ENCODE measurements around the gene DENND2D. TPM values are rescaled to one million over a fixed set of nuclear protein-coding genes. Genes with fewer than 3 reads are reported as not detected.

DENND2D gene
- total RNA-seq, 1 donor from 2014 or later, result not detected

- Mint-ChIP-seq H3K27ac (ENCODE audit: unreplicated experiment) (no peak overlapping the region), H3K4me1 (ENCODE audit: low read depth, unreplicated experiment) (no peaks in the 10 kb centered on the region), H3K4me3 (ENCODE audit: unreplicated experiment) (no peak overlapping the region)
Measured at GRCh38 chr1:111214884-111215283, 14.4 kb upstream of the DENND2D start.

GRCh38 chr1:111214074-111214801, 13.8 kb upstream of the DENND2D start:
- Mint-ChIP-seq H3K36me3 (ENCODE audit: unreplicated experiment) (no peaks in the 10 kb centered on the region), H3K4me1 (ENCODE audit: low read depth, unreplicated experiment) (no peaks in the 10 kb centered on the region), H3K9me3 (ENCODE audit: unreplicated experiment) (no peaks in the 10 kb centered on the region), H3K4me3 (ENCODE audit: unreplicated experiment) (no peak overlapping the region), H3K27ac (ENCODE audit: unreplicated experiment) (no peak overlapping the region), H3K27me3 (ENCODE audit: unreplicated experiment) (peaks cover 3% of the 10 kb centered on the region)
- no peak for DNase-seq
- TF ChIP-seq, protein P1, sequence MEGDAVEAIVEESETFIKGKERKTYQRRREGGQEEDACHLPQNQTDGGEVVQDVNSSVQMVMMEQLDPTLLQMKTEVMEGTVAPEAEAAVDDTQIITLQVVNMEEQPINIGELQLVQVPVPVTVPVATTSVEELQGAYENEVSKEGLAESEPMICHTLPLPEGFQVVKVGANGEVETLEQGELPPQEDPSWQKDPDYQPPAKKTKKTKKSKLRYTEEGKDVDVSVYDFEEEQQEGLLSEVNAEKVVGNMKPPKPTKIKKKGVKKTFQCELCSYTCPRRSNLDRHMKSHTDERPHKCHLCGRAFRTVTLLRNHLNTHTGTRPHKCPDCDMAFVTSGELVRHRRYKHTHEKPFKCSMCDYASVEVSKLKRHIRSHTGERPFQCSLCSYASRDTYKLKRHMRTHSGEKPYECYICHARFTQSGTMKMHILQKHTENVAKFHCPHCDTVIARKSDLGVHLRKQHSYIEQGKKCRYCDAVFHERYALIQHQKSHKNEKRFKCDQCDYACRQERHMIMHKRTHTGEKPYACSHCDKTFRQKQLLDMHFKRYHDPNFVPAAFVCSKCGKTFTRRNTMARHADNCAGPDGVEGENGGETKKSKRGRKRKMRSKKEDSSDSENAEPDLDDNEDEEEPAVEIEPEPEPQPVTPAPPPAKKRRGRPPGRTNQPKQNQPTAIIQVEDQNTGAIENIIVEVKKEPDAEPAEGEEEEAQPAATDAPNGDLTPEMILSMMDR (IDR thresholded peaks at IDR 0.05; ENCODE audit: partially characterized antibody, unreplicated experiment), result no peak

More at GRCh38 chr1:111214884-111215283, 14.4 kb upstream of the DENND2D start:
- TF ChIP-seq, protein P1 (IDR thresholded peaks at IDR 0.05; ENCODE audit: partially characterized antibody, unreplicated experiment), result no peak
- H3K27me3 Mint-ChIP-seq (ENCODE audit: unreplicated experiment), result peaks cover 3% of the 10 kb centered on the region
- no peak for DNase-seq
- H3K36me3 Mint-ChIP-seq (ENCODE audit: unreplicated experiment), result no peaks in the 10 kb centered on the region
- no peaks in the 10 kb centered on the region for H3K9me3 Mint-ChIP-seq (ENCODE audit: unreplicated experiment)

- no peak overlapping the region for H3K4me3 Mint-ChIP-seq (ENCODE audit: unreplicated experiment)
- peaks cover 3% of the 10 kb centered on the region for H3K27me3 Mint-ChIP-seq (ENCODE audit: unreplicated experiment)
- no peaks in the 10 kb centered on the region for H3K4me1 Mint-ChIP-seq (ENCODE audit: low read depth, unreplicated experiment)
- DNase-seq, result no peak
- H3K9me3 Mint-ChIP-seq (ENCODE audit: unreplicated experiment), result no peaks in the 10 kb centered on the region
- H3K27ac Mint-ChIP-seq (ENCODE audit: unreplicated experiment), result no peak overlapping the region
- TF ChIP-seq, protein P1 (IDR thresholded peaks at IDR 0.05; ENCODE audit: partially characterized antibody, unreplicated experiment), result no peak
- no peaks in the 10 kb centered on the region for H3K36me3 Mint-ChIP-seq (ENCODE audit: unreplicated experiment)
Measured at GRCh38 chr1:111213412-111213811, 13.0 kb upstream of the DENND2D start.

DNA sequence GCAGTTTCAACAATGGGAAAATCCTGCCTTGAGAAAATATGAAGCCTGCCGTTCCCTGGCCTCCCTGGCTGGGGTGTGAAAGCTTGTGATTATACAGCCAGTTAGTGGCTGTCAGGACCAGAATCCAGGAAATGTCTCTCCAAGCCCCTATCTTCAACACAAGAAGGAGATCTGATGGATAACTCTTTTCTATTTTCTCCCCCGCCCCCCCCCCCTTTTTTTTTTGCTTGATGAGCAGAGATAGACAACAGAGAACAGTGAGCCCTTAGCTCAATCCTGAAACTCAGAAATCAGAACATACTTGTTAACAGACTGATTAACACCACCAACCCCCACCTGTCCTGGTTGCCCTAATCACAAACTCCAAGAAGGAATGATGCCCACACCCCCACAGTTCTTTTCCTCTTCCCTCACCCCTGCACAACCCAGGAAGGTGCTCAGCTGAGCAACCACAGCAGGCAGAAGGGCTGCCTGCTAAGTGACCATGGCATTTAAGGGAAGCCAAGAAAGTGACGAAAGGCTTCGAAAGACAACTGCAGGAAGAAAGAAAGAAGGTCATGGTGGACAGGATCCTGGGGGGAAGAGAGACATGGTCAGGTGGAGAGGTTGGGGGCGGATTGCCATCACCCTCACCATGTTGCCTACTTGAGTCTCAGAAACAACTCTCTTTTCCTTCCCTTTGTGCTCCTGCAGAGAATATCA, 12.3 kb upstream of the DENND2D start:
- Mint-ChIP-seq H3K4me1 (ENCODE audit: low read depth, unreplicated experiment) (no peaks in the 10 kb centered on the region), H3K27me3 (ENCODE audit: unreplicated experiment) (peaks cover 1% of the 10 kb centered on the region), H3K4me3 (ENCODE audit: unreplicated experiment) (no peak overlapping the region), H3K9me3 (ENCODE audit: unreplicated experiment) (no peaks in the 10 kb centered on the region), H3K27ac (ENCODE audit: unreplicated experiment) (no peak overlapping the region), H3K36me3 (ENCODE audit: unreplicated experiment) (no peaks in the 10 kb centered on the region)
- DNase-seq, result no peak
- TF ChIP-seq, protein P1 (IDR thresholded peaks at IDR 0.05; ENCODE audit: partially characterized antibody, unreplicated experiment), result no peak

DNA sequence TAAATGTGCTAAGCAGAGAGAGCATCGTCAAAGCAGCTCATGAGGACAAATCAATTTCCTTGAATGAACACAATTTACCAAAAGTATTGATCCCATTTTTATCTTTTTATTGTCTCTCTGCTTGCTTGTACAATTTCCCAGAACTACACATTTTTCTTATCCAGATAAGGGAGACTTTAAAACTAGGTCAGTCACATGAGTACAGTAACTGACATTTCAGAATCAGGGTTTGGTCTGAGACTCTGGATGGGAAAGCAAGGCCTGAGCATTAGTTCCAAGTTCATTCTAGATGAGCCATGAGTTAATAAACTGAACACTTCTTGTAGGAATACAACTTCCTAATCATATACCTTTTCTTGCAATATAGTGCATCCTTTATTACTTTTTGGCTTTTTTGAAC, 11.5 kb upstream of the DENND2D start:
- TF ChIP-seq, protein P1 (IDR thresholded peaks at IDR 0.05; ENCODE audit: partially characterized antibody, unreplicated experiment), result no peak
- no peaks in the 10 kb centered on the region for H3K36me3 Mint-ChIP-seq (ENCODE audit: unreplicated experiment)
- no peaks in the 10 kb centered on the region for H3K9me3 Mint-ChIP-seq (ENCODE audit: unreplicated experiment)
- DNase-seq, result no peak
- H3K27me3 Mint-ChIP-seq (ENCODE audit: unreplicated experiment), result no peaks in the 10 kb centered on the region
- H3K4me3 Mint-ChIP-seq (ENCODE audit: unreplicated experiment), result no peak overlapping the region
- no peaks in the 10 kb centered on the region for H3K4me1 Mint-ChIP-seq (ENCODE audit: low read depth, unreplicated experiment)
- H3K27ac Mint-ChIP-seq (ENCODE audit: unreplicated experiment), result no peak overlapping the region

Data from glutamatergic neuron (in vitro differentiated cells).